Prostate gland (tissue), 2 donors: ENCODE data around the gene C3orf20. TPM values are rescaled to one million over a fixed set of nuclear protein-coding genes. Genes with fewer than 3 reads are reported as not detected.

Source experiments
- DNase-seq: peaks from one replicate; pipeline ENCODE4 v3.0.0-alpha.2; 2019; ENCODE audit warnings: low spot score
- H3K27ac ChIP-seq, 2 donors: fragments of 200-600 bp; sonication (generic); 2 replicates each; pipeline ENCODE4 v1.5.1; 2017 to 2019
- H3K27me3 ChIP-seq: fragments of 200-600 bp; sonication (generic); replicated peaks from 2 replicates; pipeline ENCODE4 v1.5.1; 2019; ENCODE audit not compliant: insufficient read depth
- H3K36me3 ChIP-seq, 2 donors: fragments of 200-600 bp; sonication (generic); 1 replicate in 1 of 2; 2 replicates in 1 of 2; pipeline versions ENCODE4 v1.5.1 to v1.8.1; 2017 to 2019
- H3K4me1 ChIP-seq: fragments of 200-600 bp; sonication (generic); replicated peaks from 2 replicates; pipeline ENCODE4 v1.5.1; 2019
- H3K4me3 ChIP-seq, 2 donors: fragments of 200-600 bp; sonication (generic); 2 replicates each; pipeline ENCODE4 v1.5.1; 2017 to 2019
- H3K9me3 ChIP-seq: fragments of 200-600 bp; sonication (generic); 2 replicates; pipeline ENCODE4 v1.5.1; 2017
- CTCF ChIP-seq, 4 experiments: fragments of 200-600 bp in 2 of 4; fragments of 450-650 bp in 2 of 4; sonication (generic) in 2 of 4; IDR thresholded peaks; 1 replicate in 3 of 4; 2 replicates in 1 of 4; pipeline ENCODE4 v1.5.1; 2016 to 2019; ENCODE audit warnings: antibody characterized with exemption in 4 of 4, mild to moderate bottlenecking in 2 of 4, moderate library complexity in 2 of 4
- POLR2A ChIP-seq: fragments of 450-650 bp; IDR thresholded peaks from one replicate; pipeline ENCODE4 v1.6.1; 2016; ENCODE audit warnings: antibody characterized with exemption, mild to moderate bottlenecking
- POLR2AphosphoS5 ChIP-seq: sonication (generic); formaldehyde crosslinking; IDR thresholded peaks from one replicate; pipeline ENCODE4 v1.6.1; 2017; ENCODE audit warnings: antibody characterized with exemption
- WGBS: methylation state at CpG from one replicate; pipeline ENCODE4 v1.1.5; 2018; 5-methylcytosine and 5-hydroxymethylcytosine counted together
- intact Hi-C: fragments of 100-400 bp; cut with DNase I; formaldehyde crosslinking; loops from one replicate; pipeline ENCODE4 v1.14.2; 2022
- total RNA-seq, 2 donors: library from RNA; depleted of rRNA; stranded (reverse); fragments of >200 nt; gene quantifications; one replicate each; pipeline ENCODE4 v1.1.0, GENCODE V29; 2016

The C3orf20 gene
- total RNA-seq, 2 donors from 2014 or later = 0.28 TPM; not detected in 1

GRCh38 chr3:14810801-14811661, 136.1 kb downstream of the C3orf20 start:
- no peaks in the 10 kb centered on the region for H3K36me3 ChIP-seq
- no peaks in the 10 kb centered on the region for H3K4me1 ChIP-seq
- 13% methylated on average over 53 of the region's 78 CpGs for WGBS
- peak overlapping the region; percentile 38 to 51 for H3K27ac ChIP-seq
- peak overlapping the region; percentile 28 to 35 for H3K4me3 ChIP-seq
- intact Hi-C loops = loop anchor here (5.0 kb wide), 1 partner anchor 91 kb away; no protein-coding TSS in a partner anchor
- H3K9me3 ChIP-seq = no peaks in the 10 kb centered on the region
- H3K27me3 ChIP-seq = no peaks in the 10 kb centered on the region
- TF ChIP-seq POLR2AphosphoS5 (no peak), POLR2A (no peak), CTCF (IDR thresholded peaks at IDR 0.05) (no peak)
- DNase-seq = no peak

- Histone ChIP-seq H3K27me3 (no peaks in the 10 kb centered on the region), H3K4me1 (no peaks in the 10 kb centered on the region), H3K36me3 (no peaks in the 10 kb centered on the region), H3K27ac (peak overlapping the region; percentile 38 to 51), H3K9me3 (no peaks in the 10 kb centered on the region), H3K4me3 (peak overlapping the region; percentile 28 to 35)
- intact Hi-C loops = loop anchor here (5.0 kb wide), 1 partner anchor 91 kb away; no protein-coding TSS in a partner anchor
- DNase-seq = no peak
- TF ChIP-seq CTCF (IDR thresholded peaks at IDR 0.05) = no peak
- no peak for TF ChIP-seq POLR2AphosphoS5
- TF ChIP-seq POLR2A = no peak
- 56% methylated on average over 7 of the region's 7 CpGs for WGBS
These were observed 136.7 kb downstream of the C3orf20 start for GRCh38 chr3:14811684-14812083.

GRCh38 chr3:14812196-14812790, 137.4 kb downstream of the C3orf20 start:
- Histone ChIP-seq H3K27ac (no peak overlapping the region), H3K27me3 (no peaks in the 10 kb centered on the region), H3K9me3 (no peaks in the 10 kb centered on the region), H3K4me1 (no peaks in the 10 kb centered on the region), H3K4me3 (no peak overlapping the region), H3K36me3 (no peaks in the 10 kb centered on the region)
- WGBS = 49% methylated on average over 9 of the region's 9 CpGs
- TF ChIP-seq POLR2AphosphoS5 (no peak), POLR2A (no peak), CTCF (IDR thresholded peaks at IDR 0.05) (no peak)
- DNase-seq = no peak
- intact Hi-C loops = loop anchor here (5.0 kb wide), 1 partner anchor 90 kb away; no protein-coding TSS in a partner anchor

GRCh38 chr3:14814411-14814871, 139.5 kb downstream of the C3orf20 start:
- intact Hi-C loops = loop anchor here (5.0 kb wide), 1 partner anchor 88 kb away; no protein-coding TSS in a partner anchor
- Histone ChIP-seq H3K4me1 (no peaks in the 10 kb centered on the region), H3K36me3 (no peaks in the 10 kb centered on the region), H3K27me3 (no peaks in the 10 kb centered on the region), H3K4me3 (no peak overlapping the region), H3K9me3 (no peaks in the 10 kb centered on the region), H3K27ac (no peak overlapping the region)
- WGBS = 68% methylated on average over 4 of the region's 4 CpGs
- DNase-seq = no peak
- TF ChIP-seq POLR2A = no peak
- no peak for TF ChIP-seq POLR2AphosphoS5
- TF ChIP-seq CTCF (IDR thresholded peaks at IDR 0.05) = no peak
